ENCODE data around the gene NPAS4. TPM values are rescaled to one million over a fixed set of nuclear protein-coding genes. Genes with fewer than 3 reads are reported as not detected.

NPAS4 gene
- polyA plus RNA-seq, 1 of the 3 experiments (the other 2 are of a cell fraction): 0.03 TPM

GRCh38 chr11:66386171-66387069 is 34.4 kb upstream of the NPAS4 start (continued):
- TF ChIP-seq, protein P1, sequence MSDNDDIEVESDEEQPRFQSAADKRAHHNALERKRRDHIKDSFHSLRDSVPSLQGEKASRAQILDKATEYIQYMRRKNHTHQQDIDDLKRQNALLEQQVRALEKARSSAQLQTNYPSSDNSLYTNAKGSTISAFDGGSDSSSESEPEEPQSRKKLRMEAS (IDR thresholded peaks at IDR 0.05; ENCODE audit: low read depth): no peak
- TF ChIP-seq USF1 (IDR thresholded peaks at IDR 0.05; ENCODE audit: borderline replicate concordance, low read depth): no peak
- no peak for TF ChIP-seq YY1 (IDR thresholded peaks at IDR 0.05; ENCODE audit: low read depth)
- TF ChIP-seq GABPA (IDR thresholded peaks at IDR 0.05; ENCODE audit: low read depth): no peak
- peak; percentile 36; the same call in 1 of the 2 replicates for TF ChIP-seq SMC3 (IDR thresholded peaks at IDR 0.05; ENCODE audit: low read depth, low read length)
- no peak for TF ChIP-seq FOXJ3 (CRISPR knock-in tag; IDR thresholded peaks at IDR 0.05)
- TF ChIP-seq TAF1 (IDR thresholded peaks at IDR 0.05; ENCODE audit: borderline replicate concordance, low read depth, low read length): no peak
- TF ChIP-seq, protein P2, sequence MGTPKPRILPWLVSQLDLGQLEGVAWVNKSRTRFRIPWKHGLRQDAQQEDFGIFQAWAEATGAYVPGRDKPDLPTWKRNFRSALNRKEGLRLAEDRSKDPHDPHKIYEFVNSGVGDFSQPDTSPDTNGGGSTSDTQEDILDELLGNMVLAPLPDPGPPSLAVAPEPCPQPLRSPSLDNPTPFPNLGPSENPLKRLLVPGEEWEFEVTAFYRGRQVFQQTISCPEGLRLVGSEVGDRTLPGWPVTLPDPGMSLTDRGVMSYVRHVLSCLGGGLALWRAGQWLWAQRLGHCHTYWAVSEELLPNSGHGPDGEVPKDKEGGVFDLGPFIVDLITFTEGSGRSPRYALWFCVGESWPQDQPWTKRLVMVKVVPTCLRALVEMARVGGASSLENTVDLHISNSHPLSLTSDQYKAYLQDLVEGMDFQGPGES (IDR thresholded peaks at IDR 0.05; ENCODE audit: low read depth, low read length): no peak
- TF ChIP-seq NRF1 (IDR thresholded peaks at IDR 0.05; ENCODE audit: low read depth, low read length): no peak
- no peak for TF ChIP-seq EP300 (IDR thresholded peaks at IDR 0.05; ENCODE audit: borderline replicate concordance in 1 of 2, low read depth in 1 of 2, low read length in 1 of 2)
- no peak for TF ChIP-seq ELF1 (IDR thresholded peaks at IDR 0.05)
- no peak for TF ChIP-seq POLR2AphosphoS5 (IDR thresholded peaks at IDR 0.05; ENCODE audit: low read depth, low read length)
- no peak for TF ChIP-seq REST (IDR thresholded peaks at IDR 0.05; ENCODE audit: low read depth, low read length)

All from SK-N-SH (cell line).